Activated gamma-delta T cell treated with Interleukin-2 at 50 U/mL for 16 hours (primary cell): ENCODE data around the gene CDYL.
"Not testable (repeated sequence)": the region's sequence is repeated elsewhere in the genome, so short reads cannot be mapped to it uniquely, and the experiment has no call there.

Experiments
- DNase-seq: peaks from one replicate; pipeline ENCODE4 v3.0.0-alpha.2; 2020

The CDYL gene

DNA sequence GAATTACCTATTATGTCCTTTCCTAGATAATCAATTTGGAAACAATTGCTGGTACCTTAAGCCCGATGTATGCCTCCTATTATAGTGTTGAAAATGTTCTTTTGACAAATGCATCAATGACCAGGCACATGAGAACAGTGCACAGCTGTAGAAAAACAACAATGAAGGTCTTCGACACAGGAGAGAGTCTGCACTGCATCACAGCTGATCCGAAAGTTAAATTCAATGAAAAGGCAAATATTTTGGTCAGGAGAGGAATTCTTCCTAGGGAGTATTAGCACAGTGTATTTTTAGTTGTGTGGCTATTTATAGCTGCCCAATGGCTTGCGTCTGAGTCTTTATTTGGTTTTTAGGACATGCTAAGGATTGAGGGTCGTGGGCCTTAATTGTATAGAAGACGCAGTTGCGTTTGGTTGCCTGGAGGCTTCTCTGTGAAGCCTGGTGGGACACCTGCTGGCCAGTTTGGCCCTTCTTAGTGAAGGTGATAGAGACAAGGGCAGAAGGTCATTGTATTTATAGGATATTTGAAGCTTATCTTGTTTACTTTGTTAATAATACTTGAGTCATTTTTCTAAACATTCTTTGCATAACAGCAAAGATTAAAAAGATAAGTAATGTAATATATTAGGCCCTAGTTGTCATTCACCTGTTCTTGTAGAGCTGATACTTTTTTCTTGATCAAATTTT lies 72.3 kb downstream of the CDYL start:
- DNase-seq: no peak

- no peak for DNase-seq
Observed at GRCh38 chr6:4849226-4850022, 73.2 kb downstream of the CDYL start.

- DNase-seq: no peak
Observed at GRCh38 chr6:4851035-4851434, 74.8 kb downstream of the CDYL start.

GRCh38 chr6:4852186-4852585 lies 76.0 kb downstream of the CDYL start:
- DNase-seq: not testable (repeated sequence)

DNA sequence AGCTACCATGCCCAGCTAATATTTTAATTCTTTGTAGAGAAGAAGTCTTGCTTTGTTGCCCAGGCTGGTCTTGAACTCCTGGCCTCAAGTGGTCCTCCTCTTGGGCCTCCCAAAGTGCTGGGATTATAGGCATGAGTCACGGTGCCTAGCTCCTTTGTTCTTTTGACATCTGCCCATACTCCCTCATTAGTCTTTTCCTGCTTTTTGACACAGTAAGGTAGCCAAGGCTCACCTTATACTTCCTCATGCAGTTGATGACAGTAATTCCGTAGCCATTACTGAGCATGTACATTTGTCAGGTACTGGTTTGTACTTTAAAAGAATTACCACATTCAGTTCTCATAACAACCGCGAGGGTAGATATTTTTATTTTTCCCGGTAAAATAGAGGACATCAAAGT lies 76.7 kb downstream of the CDYL start:
- DNase-seq: no peak

GRCh38 chr6:4853349-4853748 lies 77.1 kb downstream of the CDYL start:
- DNase-seq: no peak

GRCh38 chr6:4853782-4854511 lies 77.7 kb downstream of the CDYL start:
- DNase-seq: no peak

GRCh38 chr6:4856785-4857184 lies 80.6 kb downstream of the CDYL start:
- no peak for DNase-seq

GRCh38 chr6:4858194-4859015 lies 82.2 kb downstream of the CDYL start:
- no peak for DNase-seq

DNA sequence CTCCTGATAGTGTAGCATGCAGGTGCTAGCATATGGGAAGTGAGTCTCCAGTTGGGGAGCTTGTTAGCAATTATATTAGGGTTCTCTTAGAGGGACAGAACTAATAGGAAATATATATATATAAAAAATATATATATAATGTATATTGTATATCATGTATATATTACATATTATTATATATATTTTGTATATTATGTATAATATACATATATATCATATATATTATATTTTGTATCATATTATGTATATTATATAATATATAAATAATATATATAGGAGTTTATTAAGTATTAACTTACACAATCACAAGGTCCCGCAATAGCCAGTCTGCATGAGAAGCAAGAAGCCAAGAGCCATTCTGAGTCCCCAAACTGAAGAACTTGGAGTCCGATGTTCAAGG lies 84.2 kb downstream of the CDYL start:
- no peak for DNase-seq

DNA sequence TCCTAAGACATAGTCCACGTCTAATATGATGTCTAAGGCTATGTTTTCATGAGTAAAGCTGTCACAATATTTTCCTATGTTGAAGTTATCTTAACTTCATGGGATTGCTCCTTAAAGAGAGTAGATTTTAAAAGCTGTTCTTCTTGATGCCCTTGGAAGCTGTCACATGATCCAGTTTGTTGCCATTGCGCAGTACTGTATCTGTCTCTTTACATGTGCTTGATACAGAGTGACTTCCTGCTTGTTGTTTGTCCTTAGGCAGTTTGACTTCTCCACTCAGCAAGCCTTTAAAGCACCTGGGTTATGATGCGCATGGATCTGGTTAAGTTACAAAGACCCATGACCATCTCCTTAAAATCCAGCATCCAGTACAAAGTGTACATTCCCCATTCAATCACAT lies 85.4 kb downstream of the CDYL start:
- no peak for DNase-seq

- DNase-seq: no peak
Observed at GRCh38 chr6:4864519-4864918, 88.3 kb downstream of the CDYL start.

- DNase-seq: not testable (repeated sequence)
Observed at GRCh38 chr6:4865006-4865405, 88.8 kb downstream of the CDYL start.

GRCh38 chr6:4870821-4871494 lies 94.8 kb downstream of the CDYL start:
- DNase-seq: no peak

DNA sequence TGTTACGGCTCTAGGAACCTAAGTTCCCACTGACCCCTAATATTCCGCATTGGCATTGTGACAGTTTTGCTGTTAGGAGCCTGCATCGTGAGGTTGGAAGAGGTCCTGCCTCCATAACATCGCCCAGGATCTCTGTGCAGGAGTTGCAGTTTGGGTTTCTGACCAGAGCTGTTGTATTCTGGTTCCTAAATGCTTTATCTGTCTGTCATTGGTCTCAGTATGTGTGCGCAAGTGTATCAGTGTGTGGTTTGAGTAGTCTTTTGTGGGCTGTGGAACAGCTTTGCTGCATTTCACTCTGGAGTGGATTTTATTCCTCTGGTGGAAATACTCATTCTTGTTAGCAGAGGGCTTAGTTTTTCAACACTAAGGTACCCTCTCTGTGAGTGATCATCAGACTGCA lies 95.6 kb downstream of the CDYL start:
- no peak for DNase-seq

- DNase-seq: no peak
Observed at GRCh38 chr6:4872841-4873240, 96.6 kb downstream of the CDYL start.

DNA sequence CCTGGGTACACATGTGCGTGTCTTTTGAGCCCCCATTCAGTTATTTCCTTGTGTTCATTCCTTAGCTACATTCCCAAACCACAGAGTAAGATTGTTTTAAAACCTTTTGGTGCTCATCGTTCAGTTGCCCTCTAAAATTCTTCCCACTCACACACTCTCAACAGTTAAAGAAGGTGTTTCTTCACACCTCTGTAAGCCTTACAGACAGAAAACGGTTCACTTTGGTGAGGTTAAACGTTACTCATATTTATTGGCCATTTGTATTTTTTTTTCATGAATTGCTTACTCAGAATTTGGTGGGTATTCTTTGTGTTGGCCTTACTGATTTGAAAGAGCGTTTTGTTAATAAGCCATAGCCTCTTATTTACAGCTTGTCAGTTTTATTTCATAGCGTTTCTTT lies 97.7 kb downstream of the CDYL start:
- no peak for DNase-seq

DNA sequence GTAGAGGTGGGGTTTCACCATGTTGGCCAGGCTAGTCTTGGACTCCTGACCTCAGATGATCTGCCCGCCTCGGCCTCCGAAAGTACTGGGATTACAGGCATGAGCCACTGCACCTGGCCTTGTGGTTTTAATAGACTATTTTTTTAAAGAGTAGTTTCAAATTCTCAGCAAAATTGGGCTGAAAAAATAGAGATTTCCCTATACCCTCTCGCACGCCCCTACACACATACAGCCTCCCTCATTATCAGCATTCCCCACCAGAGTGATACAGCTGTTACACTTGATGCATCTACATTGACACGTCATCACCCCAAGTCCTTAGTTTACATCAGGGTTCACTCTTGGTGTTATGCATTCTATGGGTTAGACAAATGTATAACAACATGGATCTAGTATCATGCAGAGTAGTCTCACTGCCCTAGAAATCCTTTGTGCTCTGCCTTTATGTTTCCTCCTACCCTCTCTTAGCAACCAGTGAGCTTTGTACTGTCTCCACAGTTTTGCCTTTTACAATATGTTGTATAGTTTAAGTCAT lies 103.6 kb downstream of the CDYL start:
- DNase-seq: no peak

- no peak for DNase-seq
Observed at GRCh38 chr6:4880363-4880762, 104.2 kb downstream of the CDYL start.

GRCh38 chr6:4883298-4883697 lies 107.1 kb downstream of the CDYL start:
- DNase-seq: no peak

GRCh38 chr6:4884646-4885340 lies 108.6 kb downstream of the CDYL start:
- no peak for DNase-seq
